ENCODE data around the gene YEATS4.

Gene YEATS4

DNA sequence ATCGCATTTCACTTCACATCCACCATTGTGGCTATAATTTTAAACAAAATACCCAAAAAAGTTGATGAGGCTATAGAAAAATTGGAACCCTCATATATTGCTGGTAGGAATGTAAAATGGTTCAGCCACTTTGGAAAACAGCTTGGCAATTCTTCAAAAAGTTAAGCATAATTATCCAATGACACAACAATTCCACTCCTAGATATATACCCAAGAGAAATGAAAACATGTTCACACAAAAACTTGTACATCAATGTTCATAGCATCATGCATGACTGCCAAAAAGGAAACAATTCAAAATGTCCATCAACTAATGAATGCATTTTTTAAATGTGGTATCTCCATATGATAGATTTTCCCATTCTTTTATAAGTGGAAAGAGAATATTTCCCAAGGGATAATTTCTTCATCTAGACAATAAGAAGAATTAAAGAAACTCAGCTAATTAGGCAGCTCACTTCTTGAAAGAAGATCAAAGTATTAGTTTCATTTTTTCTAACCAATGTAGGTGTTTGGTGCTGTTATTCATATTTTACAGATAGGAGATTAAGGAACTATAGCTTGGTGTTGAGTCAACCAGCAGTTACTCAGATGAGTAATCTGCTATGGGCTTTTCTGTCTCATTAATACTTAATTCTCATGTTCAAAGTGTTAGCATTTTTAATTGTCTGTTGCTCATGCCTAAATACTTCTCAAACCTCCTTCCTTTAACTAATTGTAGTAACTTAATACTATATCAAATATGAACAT is 32.8 kb downstream of the YEATS4 start:
- DNase-seq (ENCODE audit: low read depth), result no peak

DNA sequence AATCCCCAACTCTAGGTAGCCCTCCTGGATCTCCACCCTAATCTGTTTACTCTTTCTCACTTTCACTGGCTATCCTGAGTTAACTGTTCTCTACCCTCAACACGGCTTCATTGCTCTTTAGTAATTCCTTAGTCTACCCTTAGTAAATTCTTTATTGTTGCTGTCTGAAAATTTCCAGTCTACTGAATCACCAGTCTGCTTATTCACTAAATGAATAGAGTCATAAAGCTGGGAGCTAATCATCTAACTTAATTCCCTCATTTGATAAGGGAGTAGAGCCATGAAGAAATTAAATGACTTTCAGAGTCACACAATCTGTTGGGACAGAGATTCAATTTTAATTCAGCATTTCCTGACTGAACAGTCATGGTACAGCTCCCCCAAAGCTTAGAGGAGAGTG is 36.5 kb downstream of the YEATS4 start:
- DNase-seq (ENCODE audit: low read depth), result no peak

DNA sequence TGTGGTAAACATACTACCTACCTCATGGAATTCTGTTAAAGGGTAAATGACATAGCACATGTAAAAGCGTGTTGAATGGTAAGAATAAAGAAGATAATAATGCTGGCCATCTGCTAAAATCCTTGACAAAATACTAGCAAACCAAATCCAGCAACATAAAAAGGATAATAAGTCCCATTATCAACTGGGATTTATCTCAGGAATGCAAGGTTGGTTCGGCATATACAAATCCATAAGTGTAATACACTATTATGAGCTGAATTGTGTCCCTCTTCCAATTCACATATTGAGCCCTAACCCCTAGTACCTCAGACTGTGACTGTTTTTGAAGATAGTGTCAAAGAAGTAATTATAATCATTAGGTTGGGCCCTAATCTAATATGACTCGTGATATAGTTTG is 37.4 kb downstream of the YEATS4 start:
- no peak for DNase-seq (ENCODE audit: low read depth)

DNA sequence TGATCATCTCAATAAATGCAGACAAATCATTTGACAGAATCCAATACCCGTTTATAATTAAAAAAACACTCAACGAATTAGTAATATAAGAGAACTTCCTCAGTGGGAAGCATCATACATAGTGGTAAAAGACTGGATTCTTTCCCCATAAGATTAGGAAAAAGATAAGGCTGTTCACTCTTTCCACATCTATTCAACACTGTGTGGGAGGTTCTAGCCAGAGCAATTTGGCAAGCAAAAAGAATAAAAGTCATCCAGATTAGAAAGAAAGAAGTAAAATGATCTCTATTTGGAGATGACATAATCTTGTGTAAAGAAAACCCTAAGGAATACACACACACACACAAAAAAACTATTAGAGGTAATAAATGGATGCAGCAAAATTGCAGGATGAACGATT is 38.4 kb downstream of the YEATS4 start:
- no peak for DNase-seq (ENCODE audit: low read depth)

DNA sequence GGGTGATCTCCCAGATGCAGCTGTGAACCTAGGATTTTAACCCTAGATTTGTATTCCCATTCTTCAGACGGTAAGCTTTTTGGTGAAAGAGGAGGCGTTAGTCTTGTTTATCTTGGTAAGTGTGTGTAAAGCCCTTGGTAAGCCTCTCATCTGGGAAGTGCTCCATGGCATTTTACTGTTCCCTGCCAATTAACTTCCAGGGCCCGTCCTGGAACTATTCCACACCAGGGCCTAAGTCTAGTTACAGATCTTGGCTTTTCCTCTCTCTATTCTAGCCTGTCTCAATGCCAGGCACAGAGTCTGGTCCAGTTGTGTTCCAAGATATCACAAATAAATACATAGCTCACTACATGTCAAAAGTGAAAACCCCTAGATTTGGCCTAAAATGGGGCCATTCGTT is 42.4 kb downstream of the YEATS4 start:
- DNase-seq (ENCODE audit: low read depth), result peak; percentile 11

DNA sequence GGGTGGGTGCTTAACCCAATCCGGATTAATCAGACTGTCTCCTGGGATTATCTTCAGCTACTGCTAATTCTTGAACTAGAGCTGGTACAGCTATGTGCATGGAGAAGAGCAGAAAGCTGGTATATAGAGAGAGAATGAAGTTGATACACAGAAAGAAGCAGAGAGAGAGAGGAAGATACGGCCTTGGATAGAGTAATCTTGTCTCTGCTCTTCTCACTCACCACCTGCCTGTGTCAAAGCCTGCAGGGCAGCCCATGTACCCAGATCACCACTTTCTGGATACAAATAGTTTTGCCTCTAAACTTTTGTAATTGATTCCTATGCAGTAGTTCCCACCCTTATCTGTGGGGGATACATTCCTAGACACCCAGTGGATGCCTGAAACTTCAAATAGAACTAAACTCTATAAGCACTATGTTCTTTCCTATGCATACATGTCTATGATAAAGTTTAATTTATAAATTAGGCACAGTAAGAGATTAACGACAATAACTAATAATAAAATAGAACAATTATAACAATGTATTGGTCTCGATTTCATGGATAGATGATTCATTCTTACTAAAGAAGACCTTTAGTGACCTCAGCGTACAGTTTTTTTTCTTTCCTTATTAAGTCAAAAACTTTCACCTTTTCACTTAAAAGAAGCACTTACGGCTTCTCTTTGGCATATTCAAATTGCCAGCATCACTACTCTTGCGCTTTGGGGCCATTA is 45.5 kb downstream of the YEATS4 start:
- no peak for DNase-seq (ENCODE audit: low read depth)

DNA sequence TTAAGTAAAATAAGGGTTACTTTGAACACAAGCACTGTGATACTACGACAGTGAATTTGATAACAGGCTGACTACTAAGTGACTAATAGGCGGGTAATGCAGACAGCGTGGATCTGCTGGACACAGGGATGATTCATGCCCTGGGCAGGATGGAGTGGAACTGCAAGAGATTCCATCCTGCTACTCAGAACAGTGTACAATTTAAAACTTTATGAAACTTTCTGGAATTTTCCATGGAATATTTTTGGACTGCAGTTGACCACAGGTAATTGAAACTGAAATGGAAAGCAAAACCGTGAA is 46.0 kb downstream of the YEATS4 start:
- peak; percentile 81 for DNase-seq (ENCODE audit: low read depth)

DNA sequence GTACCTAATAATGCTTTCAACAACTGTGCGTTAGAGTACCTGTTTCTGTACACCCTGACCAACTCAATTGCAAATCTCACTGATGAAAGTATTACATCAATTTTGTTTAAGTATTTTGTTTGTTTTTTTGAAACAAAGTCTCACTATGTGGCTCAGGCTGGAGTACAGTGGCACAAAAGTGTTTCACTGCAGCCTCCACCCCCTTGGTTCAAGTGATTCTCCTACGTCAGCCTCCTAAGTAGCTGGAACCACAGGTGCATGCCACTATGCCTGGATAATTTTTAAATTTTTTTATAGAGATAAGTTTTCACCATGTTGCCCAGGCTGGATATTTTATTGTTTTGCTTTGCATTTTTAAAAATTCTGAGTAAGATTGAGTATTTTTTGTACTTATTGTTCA is 46.7 kb downstream of the YEATS4 start:
- DNase-seq (ENCODE audit: low read depth), result no peak

DNA sequence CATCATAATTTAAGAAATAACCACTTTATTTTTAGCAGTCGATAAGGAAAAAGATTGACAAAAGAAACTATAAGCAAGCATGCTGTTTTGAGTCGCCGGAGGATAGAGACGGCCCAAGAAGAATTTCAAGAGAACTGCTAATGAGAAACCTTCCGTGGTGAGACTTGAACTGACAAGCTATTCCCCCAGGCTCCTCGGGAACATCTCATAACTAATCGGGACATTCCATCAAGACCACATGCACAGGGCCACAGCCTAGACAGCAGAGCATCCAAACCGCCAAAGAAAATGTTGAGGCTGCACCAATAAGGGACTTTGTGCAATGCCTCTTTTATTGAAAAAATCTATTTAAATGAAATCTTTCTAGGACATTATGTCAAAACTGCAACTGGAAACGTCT is 51.0 kb downstream of the YEATS4 start:
- no peak for DNase-seq (ENCODE audit: low read depth)

DNA sequence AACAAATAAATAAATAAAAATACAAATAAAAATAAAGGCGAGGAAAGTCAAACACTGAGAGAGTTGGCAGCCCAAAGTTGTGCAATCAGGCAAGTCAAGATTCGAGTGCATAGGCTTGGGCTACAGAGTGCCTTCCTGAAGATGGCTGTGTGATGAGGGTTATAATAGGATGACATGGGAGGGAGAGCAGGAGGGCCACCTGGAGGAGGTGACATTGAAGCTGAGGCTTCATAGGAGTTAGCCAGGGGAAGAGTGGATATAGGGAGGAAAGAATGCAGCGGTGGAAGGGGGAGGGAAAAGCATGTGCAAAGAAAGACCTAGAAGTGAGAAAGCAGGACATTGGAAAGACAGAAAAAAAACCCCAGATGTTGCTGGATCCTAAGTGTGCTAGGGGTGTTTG is 53.1 kb downstream of the YEATS4 start:
- no peak for DNase-seq (ENCODE audit: low read depth)

DNA sequence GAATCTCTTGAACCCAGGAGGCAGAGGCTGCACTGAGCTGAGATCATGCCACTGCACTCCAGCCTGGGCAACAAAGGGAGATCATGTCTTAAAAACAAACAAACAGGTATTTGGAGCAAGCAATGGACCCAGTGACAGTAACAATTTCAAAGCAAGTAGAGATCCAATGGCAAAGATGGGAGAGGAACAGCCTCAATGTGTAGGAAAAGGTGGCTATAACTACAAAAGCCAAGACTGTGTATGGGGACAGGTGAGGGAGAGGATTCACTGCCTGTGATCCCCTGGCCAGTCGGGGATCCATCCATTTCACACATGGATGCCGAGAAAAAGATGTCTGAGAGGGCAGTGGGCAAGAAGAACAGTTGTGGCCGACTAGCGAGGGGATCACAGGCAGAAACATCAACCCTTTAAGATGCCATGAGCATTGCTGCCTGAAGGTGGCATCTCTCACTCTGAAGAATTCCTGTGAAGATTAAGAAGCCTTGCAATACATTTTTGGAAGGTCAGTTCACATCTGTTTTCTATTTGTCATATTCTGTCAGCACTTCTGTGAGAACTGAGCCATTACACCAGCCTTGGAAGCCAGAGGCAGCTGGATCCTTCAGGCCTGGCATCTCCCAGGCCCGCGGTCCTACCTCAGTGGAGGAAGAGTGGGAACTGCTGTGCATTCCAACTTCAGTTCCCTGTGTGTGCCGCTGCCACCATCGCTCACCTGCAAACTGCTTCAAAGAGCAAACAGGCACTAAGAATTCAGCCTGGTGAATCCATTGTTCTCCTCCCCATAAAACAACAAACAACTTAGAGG is 56.1 kb downstream of the YEATS4 start:
- peak; percentile 92 for DNase-seq (ENCODE audit: low read depth)

DNA sequence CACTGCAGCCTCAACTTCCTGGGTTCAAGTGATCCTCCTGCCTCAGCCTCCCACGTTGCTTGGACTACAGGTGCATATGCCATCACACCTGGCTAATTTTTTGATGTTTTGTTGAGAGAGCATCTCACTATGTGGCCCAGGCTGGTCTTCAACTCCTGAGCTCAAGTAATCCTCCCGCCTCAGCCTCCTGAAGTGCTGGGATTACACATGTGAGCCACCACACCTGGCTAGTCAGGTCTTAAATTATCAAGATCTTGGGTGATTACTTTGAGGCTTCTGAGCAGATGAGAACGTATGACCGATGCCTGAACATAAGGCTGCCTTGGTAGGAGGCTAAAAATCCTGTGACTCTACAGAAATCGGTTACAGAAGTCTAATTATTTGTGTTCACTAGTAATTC is 57.7 kb downstream of the YEATS4 start:
- no peak for DNase-seq (ENCODE audit: low read depth)

DNA sequence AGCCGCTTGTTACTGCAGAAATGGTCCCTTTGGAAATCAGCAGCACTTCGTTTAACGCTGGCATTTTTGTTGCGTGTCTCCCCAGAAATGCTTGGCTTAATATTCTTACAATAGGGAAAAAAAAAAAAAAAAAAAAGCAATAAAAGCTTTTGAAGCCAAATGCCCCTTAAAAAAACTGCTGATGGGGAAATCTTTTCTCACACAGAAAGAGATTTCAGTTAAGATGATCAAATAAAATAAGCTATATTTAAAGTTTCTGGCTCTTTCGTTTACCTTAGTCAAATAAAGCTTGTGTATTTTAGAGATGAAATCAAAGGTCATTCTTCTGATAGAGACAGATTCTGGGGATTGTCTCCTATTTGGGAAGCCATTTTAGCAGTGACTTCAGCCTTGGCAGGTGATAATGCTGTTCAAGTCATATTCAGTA is 58.2 kb downstream of the YEATS4 start:
- DNase-seq (ENCODE audit: low read depth), result no peak

DNA sequence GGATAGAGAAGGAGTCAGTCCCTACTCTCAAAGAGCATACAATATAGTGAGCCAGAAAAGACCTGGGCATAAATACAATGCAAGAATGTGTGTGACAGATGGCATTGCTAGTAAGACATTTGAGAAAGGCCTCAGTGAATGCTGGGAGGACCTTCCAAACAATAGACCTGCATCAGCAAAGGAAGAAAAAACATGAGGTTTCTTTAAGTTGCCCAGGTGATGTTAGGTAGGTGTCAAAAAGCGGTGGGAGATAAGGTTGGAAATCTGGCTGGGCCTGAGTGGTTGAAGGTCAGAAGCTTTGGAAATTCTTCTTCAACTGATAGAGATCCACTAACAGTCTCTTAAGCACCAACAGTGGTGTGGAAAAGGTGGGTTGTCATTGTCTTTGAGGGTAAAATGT is 60.2 kb downstream of the YEATS4 start:
- DNase-seq (ENCODE audit: low read depth), result no peak

DNA sequence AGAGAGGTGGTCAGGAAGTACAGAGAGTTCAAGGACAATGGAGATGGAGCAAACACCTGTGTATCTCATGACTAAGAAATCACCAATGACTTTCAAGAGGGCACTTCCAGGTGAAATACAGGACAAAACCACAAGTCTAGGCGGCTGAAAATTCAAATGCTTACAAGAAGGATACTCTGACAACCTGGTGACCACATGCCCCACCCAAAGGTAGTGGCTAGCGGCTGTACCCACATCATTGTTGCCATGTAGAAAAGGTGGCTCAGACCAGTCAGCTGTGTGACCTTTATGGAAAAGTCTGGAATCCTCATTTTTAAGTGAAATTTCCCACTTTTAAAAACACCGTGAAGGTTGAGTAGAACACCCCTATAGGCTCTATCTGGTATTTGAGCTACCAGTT is 62.0 kb downstream of the YEATS4 start:
- DNase-seq (ENCODE audit: low read depth), result no peak

DNA sequence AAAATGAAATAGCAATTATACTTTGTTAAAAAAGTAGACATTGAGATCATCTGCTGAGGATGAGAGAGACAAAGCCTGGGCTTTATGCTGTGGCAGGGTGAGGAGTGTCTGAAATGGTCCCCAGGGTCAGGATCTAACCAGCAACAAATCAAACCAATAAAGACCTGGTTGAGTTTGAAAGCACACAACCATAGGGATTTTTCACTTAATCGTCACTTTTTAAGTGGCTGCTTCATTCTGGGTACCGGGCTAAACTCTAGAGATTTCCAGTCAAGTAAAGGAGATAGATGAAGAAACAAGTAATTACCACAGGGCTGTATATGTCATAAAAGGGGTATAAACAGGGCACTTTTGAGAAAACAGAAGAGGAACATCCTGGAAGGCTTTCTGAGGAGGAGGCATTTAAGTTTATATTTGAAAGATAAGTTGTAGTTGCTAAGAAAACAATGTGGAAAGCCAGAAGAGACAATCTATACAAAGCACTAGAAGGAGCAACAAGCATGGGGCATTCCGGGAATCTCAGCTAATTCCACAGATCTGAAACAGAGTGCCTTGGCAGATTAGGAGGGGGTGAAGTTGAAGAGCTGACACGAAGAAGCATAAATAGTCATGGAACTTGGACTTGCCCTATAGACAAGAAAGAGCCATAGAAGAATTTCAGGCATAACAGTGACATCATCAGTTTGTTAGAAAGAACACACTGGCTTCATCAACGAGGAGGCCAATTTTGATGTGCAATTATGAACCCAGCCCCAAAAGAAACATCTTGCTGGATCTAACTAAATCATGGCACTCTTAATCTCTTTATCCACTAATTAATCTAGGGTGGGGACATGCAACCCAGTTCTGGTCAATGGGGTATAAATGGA is 63.7 kb downstream of the YEATS4 start:
- no peak for DNase-seq (ENCODE audit: low read depth)

DNA sequence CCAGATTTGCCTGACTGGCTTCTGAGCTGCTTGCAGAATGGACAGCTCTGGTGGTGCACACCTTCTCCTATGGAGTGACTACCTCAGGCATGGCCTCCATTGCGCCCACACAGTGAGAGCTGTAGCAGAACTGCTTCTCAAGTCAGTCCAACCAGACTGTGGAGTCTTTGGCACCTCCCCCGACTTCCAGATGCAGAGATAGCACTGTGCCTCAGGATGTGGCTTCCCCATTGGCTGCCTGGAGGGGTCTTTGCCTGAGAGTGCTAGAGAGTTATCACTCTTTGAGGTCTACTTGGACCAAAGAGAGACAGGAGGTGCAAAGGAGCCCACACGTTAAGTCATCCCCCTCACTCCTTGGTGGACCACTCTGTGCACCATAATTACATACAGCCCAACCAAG is 65.9 kb downstream of the YEATS4 start:
- DNase-seq (ENCODE audit: low read depth), result no peak

DNA sequence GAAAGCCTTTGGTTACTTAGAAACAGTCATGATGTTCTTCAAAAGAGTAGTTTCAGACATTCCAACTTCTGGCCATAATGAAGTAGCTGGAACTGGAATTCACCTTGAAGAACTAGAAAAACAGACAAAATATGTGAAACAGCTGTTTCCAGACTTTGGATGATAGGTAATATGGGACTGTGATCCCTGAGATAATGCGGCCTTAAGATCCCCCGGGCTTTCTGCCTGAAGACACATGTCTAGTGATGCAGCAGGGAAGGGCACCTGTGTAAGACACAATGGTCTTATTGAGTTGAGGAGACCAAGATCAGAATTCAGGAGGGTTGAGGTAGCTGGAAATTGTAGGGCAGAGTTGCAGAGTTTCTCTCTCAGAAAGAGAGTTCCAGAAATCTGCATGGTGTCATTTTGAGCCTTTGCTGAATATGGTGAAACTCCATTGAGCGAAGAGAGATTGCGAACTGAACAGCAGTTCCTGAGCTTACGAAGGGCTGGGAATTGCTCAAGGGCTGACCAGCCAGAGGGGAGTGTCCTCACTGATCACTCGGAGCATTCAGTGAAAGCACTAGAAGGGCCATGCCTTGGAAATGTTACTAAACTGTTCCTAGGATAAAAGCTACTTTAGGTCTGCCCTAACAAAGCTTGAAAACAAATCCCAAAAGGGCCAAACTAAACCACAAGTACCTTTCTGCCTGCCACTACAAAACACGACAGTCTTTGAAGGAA is 69.0 kb downstream of the YEATS4 start:
- DNase-seq (ENCODE audit: low read depth), result peak; percentile 15

DNA sequence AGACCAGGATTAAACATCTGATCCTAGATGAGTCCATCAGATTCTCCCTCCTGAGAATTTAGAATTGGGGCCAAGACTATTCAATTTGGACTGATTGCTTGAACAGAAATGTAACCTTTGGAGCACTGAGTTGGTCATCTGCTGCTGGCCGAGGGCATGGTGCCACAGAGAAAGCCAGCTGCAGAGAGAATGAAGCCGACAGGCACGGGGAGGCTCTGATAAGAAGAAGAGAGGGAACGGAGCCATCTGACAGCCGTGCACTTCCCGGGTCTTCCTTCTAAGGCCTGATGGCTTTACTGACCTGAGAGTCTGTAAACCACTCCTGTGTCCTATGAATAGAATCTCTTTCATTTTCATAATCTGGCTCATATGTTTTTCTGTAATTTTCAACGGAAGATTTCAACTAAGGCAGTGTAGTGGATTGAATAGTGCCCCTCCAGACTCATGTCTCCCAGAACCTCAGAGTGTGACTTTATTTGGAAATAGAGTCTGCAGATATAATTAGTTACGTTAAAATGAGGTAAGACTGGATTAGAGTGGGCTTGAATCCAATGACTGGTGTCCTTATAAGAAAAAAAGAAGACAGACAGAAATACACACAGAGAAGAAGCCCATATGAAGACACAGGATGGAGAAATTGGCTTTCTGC is 71.5 kb downstream of the YEATS4 start:
- no peak for DNase-seq (ENCODE audit: low read depth)

DNA sequence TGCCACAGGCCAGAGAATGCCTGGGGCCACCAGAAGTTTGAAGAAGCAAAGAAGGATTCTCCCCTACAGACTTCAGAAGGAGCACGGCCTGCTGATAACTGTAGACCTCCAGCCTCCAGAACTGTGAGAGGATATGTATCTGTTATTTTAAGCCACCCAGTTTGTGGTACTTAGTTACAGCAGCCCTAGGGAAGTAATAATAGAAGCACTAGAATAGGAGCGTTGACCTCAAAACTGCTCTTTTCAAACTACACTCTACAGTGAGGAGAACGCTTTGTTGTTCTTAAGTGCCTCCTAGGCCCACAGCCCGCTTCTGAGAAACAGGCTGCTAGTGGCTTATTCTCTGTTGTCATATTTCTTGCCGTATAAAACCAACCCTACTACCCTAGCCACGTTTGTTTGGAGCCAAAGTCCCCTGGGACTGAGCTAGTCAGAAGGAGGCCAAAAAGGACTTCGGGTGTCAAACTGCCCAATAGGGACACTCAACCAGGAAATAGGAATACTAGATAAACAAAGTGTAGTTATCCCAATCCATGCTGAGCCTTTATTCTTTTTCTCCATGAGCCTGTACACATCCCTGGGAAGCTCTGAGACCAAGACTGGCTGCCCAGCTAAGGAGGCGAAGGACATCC is 72.2 kb downstream of the YEATS4 start:
- DNase-seq (ENCODE audit: low read depth), result no peak

DNA sequence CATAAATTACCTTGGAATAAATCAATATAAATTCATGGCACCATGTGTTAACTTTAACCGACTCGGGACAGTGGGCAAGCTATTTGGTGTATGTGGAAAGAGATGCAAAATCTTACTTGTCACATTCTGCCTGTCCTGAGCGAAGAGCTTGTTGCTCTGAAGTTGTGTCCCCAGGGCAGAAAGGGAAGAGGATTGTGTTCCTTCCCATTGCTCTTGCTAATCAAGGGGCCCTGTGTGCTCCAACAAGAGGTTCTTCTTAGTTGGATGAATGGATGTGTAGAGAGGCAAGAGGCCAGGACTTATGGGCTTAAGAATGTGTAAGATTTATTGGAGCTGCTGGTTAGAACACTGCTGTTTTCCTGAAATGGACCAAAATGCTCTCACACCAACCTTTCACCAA is 74.1 kb downstream of the YEATS4 start:
- no peak for DNase-seq (ENCODE audit: low read depth)
